GM23338 (cell line): ENCODE data around the gene CKB.

ENCODE experiments used
- ETS1 ChIP-seq: IDR thresholded peaks from 2 replicates; pipeline ENCODE4 v1.6.1; 2016; ENCODE audit warnings: antibody characterized with exemption
- EZH2 ChIP-seq: fragments of 200-600 bp; sonication (generic); IDR thresholded peaks from one replicate; pipeline ENCODE4 v1.8.0; 2017; ENCODE audit warnings: antibody characterized with exemption, mild to moderate bottlenecking, low read depth; ENCODE audit not compliant: unreplicated experiment
- EZH2phosphoT487 ChIP-seq: fragments of 200-600 bp; sonication (generic); IDR thresholded peaks from one replicate; pipeline ENCODE4 v1.8.1; 2018; ENCODE audit warnings: antibody characterized with exemption; ENCODE audit not compliant: unreplicated experiment
- POLR2AphosphoS5 ChIP-seq: IDR thresholded peaks from 2 replicates; pipeline ENCODE4 v1.6.1; 2016; ENCODE audit warnings: antibody characterized with exemption, low read depth
- TF ChIP-seq, protein P1 (sequence below), 2 experiments: fragments of 200-600 bp in 1 of 2; sonication (generic) in 1 of 2; conservative IDR thresholded peaks; 2 replicates each; pipeline versions ENCODE4 v1.5.1 to v1.6.1; 2016 to 2017; ENCODE audit warnings: antibody characterized with exemption in 2 of 2, low read depth in 2 of 2, mild to moderate bottlenecking in 2 of 2, moderate library complexity in 1 of 2
- TF ChIP-seq, protein P2 (sequence below): IDR thresholded peaks from one replicate; pipeline ENCODE4 v1.6.1; 2018; ENCODE audit warnings: antibody characterized with exemption; ENCODE audit not compliant: unreplicated experiment

DNA sequence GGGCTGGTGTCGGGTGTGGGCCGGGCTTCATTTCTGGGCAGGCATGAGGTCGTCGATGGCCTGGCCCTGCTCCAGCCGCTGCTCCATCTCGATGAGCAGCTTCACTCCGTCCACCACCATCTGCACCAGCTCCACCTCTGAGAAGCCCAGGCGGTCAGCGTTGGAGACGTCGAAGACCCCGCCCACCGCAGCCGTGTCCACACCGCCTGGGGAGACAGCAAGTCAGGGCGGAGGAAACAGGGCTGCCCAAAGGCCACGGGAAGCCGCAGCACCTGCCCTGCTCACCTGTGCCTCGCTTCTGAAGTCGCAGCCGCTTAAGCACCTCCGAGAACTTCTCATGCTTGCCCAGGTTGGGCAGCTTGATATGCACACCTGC lies 2.8 kb downstream of the CKB start:
- TF ChIP-seq EZH2 (no peak), POLR2AphosphoS5 (no peak), EZH2phosphoT487 (no peak), ETS1 (no peak)
- TF ChIP-seq, protein P1, sequence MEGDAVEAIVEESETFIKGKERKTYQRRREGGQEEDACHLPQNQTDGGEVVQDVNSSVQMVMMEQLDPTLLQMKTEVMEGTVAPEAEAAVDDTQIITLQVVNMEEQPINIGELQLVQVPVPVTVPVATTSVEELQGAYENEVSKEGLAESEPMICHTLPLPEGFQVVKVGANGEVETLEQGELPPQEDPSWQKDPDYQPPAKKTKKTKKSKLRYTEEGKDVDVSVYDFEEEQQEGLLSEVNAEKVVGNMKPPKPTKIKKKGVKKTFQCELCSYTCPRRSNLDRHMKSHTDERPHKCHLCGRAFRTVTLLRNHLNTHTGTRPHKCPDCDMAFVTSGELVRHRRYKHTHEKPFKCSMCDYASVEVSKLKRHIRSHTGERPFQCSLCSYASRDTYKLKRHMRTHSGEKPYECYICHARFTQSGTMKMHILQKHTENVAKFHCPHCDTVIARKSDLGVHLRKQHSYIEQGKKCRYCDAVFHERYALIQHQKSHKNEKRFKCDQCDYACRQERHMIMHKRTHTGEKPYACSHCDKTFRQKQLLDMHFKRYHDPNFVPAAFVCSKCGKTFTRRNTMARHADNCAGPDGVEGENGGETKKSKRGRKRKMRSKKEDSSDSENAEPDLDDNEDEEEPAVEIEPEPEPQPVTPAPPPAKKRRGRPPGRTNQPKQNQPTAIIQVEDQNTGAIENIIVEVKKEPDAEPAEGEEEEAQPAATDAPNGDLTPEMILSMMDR (conservative IDR thresholded peaks at IDR 0.05; ENCODE audit: low read depth in 2 of 2): no peak
- TF ChIP-seq, protein P2, sequence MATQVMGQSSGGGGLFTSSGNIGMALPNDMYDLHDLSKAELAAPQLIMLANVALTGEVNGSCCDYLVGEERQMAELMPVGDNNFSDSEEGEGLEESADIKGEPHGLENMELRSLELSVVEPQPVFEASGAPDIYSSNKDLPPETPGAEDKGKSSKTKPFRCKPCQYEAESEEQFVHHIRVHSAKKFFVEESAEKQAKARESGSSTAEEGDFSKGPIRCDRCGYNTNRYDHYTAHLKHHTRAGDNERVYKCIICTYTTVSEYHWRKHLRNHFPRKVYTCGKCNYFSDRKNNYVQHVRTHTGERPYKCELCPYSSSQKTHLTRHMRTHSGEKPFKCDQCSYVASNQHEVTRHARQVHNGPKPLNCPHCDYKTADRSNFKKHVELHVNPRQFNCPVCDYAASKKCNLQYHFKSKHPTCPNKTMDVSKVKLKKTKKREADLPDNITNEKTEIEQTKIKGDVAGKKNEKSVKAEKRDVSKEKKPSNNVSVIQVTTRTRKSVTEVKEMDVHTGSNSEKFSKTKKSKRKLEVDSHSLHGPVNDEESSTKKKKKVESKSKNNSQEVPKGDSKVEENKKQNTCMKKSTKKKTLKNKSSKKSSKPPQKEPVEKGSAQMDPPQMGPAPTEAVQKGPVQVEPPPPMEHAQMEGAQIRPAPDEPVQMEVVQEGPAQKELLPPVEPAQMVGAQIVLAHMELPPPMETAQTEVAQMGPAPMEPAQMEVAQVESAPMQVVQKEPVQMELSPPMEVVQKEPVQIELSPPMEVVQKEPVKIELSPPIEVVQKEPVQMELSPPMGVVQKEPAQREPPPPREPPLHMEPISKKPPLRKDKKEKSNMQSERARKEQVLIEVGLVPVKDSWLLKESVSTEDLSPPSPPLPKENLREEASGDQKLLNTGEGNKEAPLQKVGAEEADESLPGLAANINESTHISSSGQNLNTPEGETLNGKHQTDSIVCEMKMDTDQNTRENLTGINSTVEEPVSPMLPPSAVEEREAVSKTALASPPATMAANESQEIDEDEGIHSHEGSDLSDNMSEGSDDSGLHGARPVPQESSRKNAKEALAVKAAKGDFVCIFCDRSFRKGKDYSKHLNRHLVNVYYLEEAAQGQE: no peak
